ENCODE measurements around the gene RNU7-1.

GRCh38 chr12:6951551-6952120, 8.0 kb downstream of the RNU7-1 start:
- TF ChIP-seq, protein P1, sequence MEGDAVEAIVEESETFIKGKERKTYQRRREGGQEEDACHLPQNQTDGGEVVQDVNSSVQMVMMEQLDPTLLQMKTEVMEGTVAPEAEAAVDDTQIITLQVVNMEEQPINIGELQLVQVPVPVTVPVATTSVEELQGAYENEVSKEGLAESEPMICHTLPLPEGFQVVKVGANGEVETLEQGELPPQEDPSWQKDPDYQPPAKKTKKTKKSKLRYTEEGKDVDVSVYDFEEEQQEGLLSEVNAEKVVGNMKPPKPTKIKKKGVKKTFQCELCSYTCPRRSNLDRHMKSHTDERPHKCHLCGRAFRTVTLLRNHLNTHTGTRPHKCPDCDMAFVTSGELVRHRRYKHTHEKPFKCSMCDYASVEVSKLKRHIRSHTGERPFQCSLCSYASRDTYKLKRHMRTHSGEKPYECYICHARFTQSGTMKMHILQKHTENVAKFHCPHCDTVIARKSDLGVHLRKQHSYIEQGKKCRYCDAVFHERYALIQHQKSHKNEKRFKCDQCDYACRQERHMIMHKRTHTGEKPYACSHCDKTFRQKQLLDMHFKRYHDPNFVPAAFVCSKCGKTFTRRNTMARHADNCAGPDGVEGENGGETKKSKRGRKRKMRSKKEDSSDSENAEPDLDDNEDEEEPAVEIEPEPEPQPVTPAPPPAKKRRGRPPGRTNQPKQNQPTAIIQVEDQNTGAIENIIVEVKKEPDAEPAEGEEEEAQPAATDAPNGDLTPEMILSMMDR (conservative IDR thresholded peaks at IDR 0.05) = no peak
- TF ChIP-seq ZFX (IDR thresholded peaks at IDR 0.05) = no peak
